Measurements from ENCODE around the gene ZIC5.

DNA sequence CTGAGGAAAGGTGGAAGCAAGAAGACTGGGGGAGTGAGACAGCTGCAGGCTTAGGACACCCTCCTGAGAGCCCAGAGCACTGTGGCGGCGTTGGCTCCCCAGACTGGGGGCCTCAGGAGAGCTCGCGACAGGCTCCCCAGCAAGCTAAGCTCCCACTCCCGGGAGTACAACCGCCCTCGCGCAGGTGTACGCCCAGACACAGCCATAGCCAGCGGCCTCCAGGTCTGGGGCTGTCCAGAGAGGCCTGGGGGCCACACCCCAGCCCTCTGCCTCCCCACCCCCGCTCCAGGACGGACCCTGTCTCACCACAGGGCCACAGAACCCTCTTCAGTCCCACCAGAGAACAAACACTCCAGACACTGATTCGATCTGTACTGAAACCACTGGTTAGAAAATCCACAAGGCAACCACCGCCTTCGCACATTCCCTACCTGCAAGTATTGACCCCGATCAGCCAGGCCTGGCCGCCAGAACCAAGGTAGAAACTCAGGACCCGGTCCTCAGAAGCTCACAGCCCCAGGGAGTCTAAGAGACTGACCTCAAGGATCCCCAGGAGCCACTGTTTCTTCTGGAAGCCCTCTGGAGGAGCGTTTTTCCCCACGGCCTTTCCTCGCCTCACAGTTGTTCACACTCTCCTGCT lies 16.3 kb downstream of the ZIC5 start:
- TF ChIP-seq, protein P1, sequence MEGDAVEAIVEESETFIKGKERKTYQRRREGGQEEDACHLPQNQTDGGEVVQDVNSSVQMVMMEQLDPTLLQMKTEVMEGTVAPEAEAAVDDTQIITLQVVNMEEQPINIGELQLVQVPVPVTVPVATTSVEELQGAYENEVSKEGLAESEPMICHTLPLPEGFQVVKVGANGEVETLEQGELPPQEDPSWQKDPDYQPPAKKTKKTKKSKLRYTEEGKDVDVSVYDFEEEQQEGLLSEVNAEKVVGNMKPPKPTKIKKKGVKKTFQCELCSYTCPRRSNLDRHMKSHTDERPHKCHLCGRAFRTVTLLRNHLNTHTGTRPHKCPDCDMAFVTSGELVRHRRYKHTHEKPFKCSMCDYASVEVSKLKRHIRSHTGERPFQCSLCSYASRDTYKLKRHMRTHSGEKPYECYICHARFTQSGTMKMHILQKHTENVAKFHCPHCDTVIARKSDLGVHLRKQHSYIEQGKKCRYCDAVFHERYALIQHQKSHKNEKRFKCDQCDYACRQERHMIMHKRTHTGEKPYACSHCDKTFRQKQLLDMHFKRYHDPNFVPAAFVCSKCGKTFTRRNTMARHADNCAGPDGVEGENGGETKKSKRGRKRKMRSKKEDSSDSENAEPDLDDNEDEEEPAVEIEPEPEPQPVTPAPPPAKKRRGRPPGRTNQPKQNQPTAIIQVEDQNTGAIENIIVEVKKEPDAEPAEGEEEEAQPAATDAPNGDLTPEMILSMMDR (conservative IDR thresholded peaks at IDR 0.05) = no peak
- TF ChIP-seq ZFX (IDR thresholded peaks at IDR 0.05) = no peak

All from C4-2B (cell line).